OCI-LY3 (cell line): ENCODE results near the gene AGBL4.

Source experiments
- H2AFZ ChIP-seq: fragments of 200-600, 300-600 bp; shearing (Covaris generic); 2 replicates; pipeline ENCODE4 v1.6.0; 2014; ENCODE audit warnings: antibody characterized with exemption, low read depth, low read length
- H3K27ac ChIP-seq: fragments of 200-600, 300-600 bp; sonication (generic); 2 replicates; pipeline ENCODE4 v1.5.1; 2014; ENCODE audit warnings: mild to moderate bottlenecking, low read length, moderate library complexity, mixed read lengths
- H3K27me3 ChIP-seq: fragments of 200-600, 300-600 bp; sonication (generic); 2 replicates; pipeline ENCODE4 v1.6.1; 2014; ENCODE audit warnings: low read depth, low read length, mixed read lengths
- H3K36me3 ChIP-seq: fragments of 200-600, 300-600 bp; sonication (generic); replicated peaks from 2 replicates; pipeline ENCODE3; 2014; ENCODE audit warnings: low read depth, low read length, mixed read lengths
- H3K4me1 ChIP-seq: fragments of 300-600, 200-600 bp; sonication (generic); 2 replicates; pipeline ENCODE4 v1.6.1; 2014; ENCODE audit warnings: low read length, mixed read lengths
- H3K4me2 ChIP-seq: fragments of 200-600, 300-600 bp; sonication (generic); 2 replicates; pipeline ENCODE4 v1.6.1; 2014; ENCODE audit warnings: low read length, mixed read lengths
- H3K4me3 ChIP-seq: fragments of 300-600, 200-600 bp; sonication (generic); 2 replicates; pipeline ENCODE4 v1.5.1; 2014; ENCODE audit warnings: antibody characterized with exemption, mild to moderate bottlenecking, low read length, moderate library complexity
- H3K79me2 ChIP-seq: fragments of 300-600, 200-600 bp; shearing (Covaris generic); 2 replicates; pipeline ENCODE4 v1.6.1; 2014; ENCODE audit warnings: mild to moderate bottlenecking, low read length, mixed read lengths
- H3K9ac ChIP-seq: fragments of 300-600, 200-600 bp; shearing (Covaris generic); 2 replicates; pipeline ENCODE4 v1.6.0; 2014; ENCODE audit warnings: mild to moderate bottlenecking, low read length, moderate library complexity
- H3K9me3 ChIP-seq: fragments of 200-600, 300-600 bp; shearing (Covaris generic); 2 replicates; pipeline ENCODE4 v1.6.1; 2014; ENCODE audit warnings: low read length, mixed read lengths; ENCODE audit not compliant: insufficient read depth
- H4K20me1 ChIP-seq: fragments of 200-600, 300-600 bp; sonication (generic); 2 replicates; pipeline ENCODE4 v1.6.1; 2016; ENCODE audit warnings: low read length, mixed read lengths; ENCODE audit not compliant: insufficient read depth
- EZH2phosphoT487 ChIP-seq: fragments of 200-600 bp; shearing (Covaris generic); IDR thresholded peaks from 2 replicates; pipeline ENCODE4 v1.6.1; 2018; ENCODE audit warnings: antibody characterized with exemption, mixed run types, low read depth
- TF ChIP-seq, protein P1 (sequence below): fragments of 200-600, 300-600 bp; sonication (generic); IDR thresholded peaks from 2 replicates; pipeline ENCODE4 v1.5.1; 2014; ENCODE audit warnings: antibody characterized with exemption, low read length, low read depth

AGBL4 gene

DNA sequence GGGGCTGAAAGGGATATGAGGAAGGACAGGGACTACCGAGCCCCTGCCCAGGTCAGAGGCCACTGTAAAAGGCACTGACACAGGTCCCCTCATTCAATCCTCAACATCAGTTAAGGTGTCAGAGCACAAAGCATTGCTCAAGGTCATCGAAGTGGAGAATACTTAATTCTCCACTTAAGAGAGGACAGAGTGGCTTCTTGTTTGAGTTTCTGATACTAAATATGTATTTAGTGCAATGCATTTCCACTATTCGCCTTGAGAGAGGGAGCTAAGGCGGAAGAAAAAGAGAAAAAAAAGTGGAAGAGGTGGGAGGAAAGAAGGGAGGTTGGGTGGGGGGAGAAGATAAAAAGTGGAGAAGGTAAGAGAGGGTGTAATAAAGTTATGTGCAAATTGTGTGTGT lies 1451.6 kb downstream of the AGBL4 start:
- H2AFZ ChIP-seq, result no peak overlapping the region
- H3K4me3 ChIP-seq, result no peak overlapping the region
- no peaks in the 10 kb centered on the region for H3K9me3 ChIP-seq
- no peak overlapping the region for H3K9ac ChIP-seq
- H3K4me1 ChIP-seq, result peaks cover 10% of the 10 kb centered on the region; the same call in 1 of the 2 replicates
- no peaks in the 10 kb centered on the region for H3K27me3 ChIP-seq
- H3K4me2 ChIP-seq, result no peak overlapping the region
- no peaks in the 10 kb centered on the region for H3K36me3 ChIP-seq
- H3K27ac ChIP-seq, result no peak overlapping the region
- no peaks in the 10 kb centered on the region for H3K79me2 ChIP-seq
- no peaks in the 10 kb centered on the region for H4K20me1 ChIP-seq
- TF ChIP-seq, protein P1, sequence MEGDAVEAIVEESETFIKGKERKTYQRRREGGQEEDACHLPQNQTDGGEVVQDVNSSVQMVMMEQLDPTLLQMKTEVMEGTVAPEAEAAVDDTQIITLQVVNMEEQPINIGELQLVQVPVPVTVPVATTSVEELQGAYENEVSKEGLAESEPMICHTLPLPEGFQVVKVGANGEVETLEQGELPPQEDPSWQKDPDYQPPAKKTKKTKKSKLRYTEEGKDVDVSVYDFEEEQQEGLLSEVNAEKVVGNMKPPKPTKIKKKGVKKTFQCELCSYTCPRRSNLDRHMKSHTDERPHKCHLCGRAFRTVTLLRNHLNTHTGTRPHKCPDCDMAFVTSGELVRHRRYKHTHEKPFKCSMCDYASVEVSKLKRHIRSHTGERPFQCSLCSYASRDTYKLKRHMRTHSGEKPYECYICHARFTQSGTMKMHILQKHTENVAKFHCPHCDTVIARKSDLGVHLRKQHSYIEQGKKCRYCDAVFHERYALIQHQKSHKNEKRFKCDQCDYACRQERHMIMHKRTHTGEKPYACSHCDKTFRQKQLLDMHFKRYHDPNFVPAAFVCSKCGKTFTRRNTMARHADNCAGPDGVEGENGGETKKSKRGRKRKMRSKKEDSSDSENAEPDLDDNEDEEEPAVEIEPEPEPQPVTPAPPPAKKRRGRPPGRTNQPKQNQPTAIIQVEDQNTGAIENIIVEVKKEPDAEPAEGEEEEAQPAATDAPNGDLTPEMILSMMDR, result no peak
- no peak for TF ChIP-seq EZH2phosphoT487

DNA sequence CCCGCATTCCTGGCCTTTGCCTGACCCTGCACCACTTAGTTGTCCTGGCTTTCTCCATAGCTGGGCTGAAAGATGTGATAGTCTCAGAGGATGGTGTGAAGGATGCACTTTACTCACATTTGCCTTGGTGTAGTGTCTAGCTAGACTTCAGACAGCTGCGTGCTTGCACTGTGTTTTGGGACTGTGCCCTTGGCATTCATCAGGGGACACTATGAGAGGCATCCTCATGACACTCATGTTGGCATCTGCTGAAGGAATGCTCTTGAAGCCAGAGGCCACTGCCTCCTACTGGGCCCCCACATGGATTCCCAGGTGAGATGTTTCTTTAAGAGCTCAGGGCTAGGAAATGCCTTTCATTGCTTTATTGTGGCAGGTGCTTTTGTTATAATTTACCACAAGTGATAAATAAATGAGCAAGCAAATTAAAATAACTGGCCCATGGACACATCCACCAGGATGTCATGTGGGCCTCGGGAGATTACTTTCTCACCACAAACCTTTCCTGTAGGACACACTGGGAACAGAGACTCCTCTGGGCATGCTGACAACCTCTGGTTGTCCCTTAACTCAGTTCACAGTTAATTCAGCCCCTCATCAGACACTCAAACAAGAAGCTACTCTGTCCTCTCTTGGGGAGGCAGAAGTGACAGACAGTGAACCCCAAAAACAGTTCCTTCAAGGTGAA lies 1452.3 kb downstream of the AGBL4 start:
- Histone ChIP-seq H3K79me2 (no peaks in the 10 kb centered on the region), H2AFZ (no peak overlapping the region), H3K9ac (no peak overlapping the region), H3K27me3 (no peaks in the 10 kb centered on the region), H3K36me3 (no peaks in the 10 kb centered on the region), H3K4me3 (no peak overlapping the region), H3K4me2 (no peak overlapping the region), H3K4me1 (peaks cover 6% of the 10 kb centered on the region; the same call in 1 of the 2 replicates), H3K27ac (no peak overlapping the region), H3K9me3 (no peaks in the 10 kb centered on the region), H4K20me1 (no peaks in the 10 kb centered on the region)
- TF ChIP-seq, protein P1, result no peak
- TF ChIP-seq EZH2phosphoT487, result no peak

DNA sequence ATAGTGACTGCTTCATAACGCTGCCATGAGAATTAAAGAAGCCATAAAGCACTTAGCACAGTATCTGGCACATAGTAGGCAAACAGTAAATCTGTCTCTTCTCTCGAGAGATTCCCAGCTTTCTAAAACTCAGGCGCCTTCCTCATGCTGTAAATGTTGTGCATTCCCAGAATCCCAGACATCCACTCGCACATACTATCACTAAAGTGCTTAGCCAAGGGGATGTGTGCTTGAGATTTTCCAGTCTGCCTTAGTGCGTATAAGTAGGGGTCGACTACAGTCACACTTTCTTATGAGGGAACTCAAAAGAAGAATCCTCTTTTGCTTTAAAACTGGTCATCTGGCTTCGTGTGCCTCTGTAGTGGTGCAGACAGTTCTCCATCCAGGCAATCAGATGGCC lies 1453.2 kb downstream of the AGBL4 start:
- Histone ChIP-seq H3K79me2 (no peaks in the 10 kb centered on the region), H3K36me3 (no peaks in the 10 kb centered on the region), H4K20me1 (no peaks in the 10 kb centered on the region), H3K9me3 (no peaks in the 10 kb centered on the region), H3K27ac (no peak overlapping the region), H2AFZ (no peak overlapping the region), H3K27me3 (no peaks in the 10 kb centered on the region), H3K4me1 (peaks cover 6% of the 10 kb centered on the region; the same call in 1 of the 2 replicates), H3K4me3 (no peak overlapping the region), H3K4me2 (no peak overlapping the region), H3K9ac (no peak overlapping the region)
- TF ChIP-seq, protein P1, result no peak
- TF ChIP-seq EZH2phosphoT487, result no peak

DNA sequence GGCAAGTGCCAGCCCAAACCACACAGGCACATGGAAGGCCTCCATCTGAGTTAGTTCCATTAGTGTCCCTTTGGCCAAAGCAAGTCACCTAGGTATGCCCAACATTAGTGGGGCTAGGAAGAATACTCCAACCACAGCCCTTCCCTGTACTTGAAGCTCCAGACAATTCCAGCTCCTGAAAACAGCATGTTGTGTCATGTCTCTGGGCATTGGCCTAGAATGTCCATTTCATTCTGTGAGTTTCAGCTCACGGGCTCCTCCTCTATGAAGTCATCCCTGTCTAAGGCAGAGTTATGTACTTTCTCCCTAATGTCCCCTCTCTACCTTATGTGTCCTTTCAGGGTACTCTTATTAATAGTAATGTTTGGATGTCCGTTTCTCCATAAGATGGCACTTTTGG lies 1455.3 kb downstream of the AGBL4 start:
- Histone ChIP-seq H3K27ac (no peak overlapping the region), H2AFZ (no peak overlapping the region), H4K20me1 (no peaks in the 10 kb centered on the region), H3K4me3 (no peak overlapping the region), H3K4me2 (no peak overlapping the region), H3K36me3 (no peaks in the 10 kb centered on the region), H3K79me2 (no peaks in the 10 kb centered on the region), H3K9ac (no peak overlapping the region), H3K9me3 (no peaks in the 10 kb centered on the region), H3K4me1 (peaks cover 16% of the 10 kb centered on the region), H3K27me3 (no peaks in the 10 kb centered on the region)
- TF ChIP-seq, protein P1, result no peak
- TF ChIP-seq EZH2phosphoT487, result no peak
